Measurements from ENCODE around the gene TRMO.

GRCh38 chr9:97958812-97959511 is 36.7 kb upstream of the TRMO start:
- TF ChIP-seq TCF12 (IDR thresholded peaks at IDR 0.05; ENCODE audit: low read depth) (no peak), REST (IDR thresholded peaks at IDR 0.05; ENCODE audit: low read depth) (no peak), EP300 (IDR thresholded peaks at IDR 0.05; ENCODE audit: borderline replicate concordance) (no peak), USF1 (IDR thresholded peaks at IDR 0.05) (no peak), FOXM1 (IDR thresholded peaks at IDR 0.05; ENCODE audit: borderline replicate concordance, low read depth) (no peak), CEBPB (IDR thresholded peaks at IDR 0.05) (no peak), RAD21 (IDR thresholded peaks at IDR 0.05; ENCODE audit: low read depth) (no peak), MAX (IDR thresholded peaks at IDR 0.05) (no peak), YY1 (IDR thresholded peaks at IDR 0.05; ENCODE audit: low read depth) (no peak)
